HG03280 (cell line): ENCODE measurements around the gene SPPL3.

Experiments
- ATAC-seq: cut with Tn5 transposase; IDR thresholded peaks from one replicate; pipeline ENCODE4 v1.9.1; 2021; ENCODE audit warnings: mild to moderate bottlenecking, moderate library complexity; ENCODE audit not compliant: unreplicated experiment

SPPL3 gene

DNA sequence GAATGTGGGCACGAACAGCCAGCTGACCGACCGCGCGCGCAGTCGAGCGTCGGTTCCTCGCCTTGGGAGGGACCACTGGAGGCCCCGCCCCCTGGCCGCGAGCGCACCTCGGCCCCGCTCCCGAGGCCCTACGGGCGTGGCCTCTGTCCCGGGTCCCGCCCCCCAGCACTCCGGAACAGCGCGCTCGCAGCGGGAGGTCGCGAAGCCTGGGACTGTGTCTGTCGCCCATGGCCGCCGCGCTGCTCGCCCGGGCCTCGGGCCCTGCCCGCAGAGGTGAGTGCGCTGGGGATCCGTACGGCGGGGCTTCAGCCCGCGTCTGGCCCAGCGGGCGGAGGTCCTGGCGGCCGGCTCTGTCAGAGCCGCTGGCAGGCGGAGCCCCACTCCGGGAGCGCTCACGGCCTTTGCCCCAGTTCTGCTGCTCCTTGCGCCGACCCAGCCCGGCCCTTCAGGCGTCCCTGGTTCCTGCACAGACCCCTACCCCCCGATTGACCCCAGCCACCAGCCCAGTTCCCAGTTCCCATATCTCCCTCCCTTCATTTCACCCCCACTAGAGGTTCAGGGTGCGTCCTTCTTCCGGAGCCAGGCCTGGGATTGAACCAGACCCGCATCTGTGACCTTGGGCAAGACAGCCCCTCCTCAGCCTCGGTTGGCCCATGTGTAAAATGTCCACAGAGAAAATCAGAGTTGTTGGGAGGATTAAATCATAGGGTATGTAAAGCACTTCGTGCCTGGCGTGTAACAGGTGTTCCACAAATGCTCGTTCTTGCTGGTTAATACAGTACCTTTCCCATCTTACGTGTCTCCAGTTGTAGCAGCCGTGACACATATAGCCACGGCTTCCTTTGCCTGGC lies 178.3 kb downstream of the SPPL3 start, which contains the start of gene ACADS:
ACADS (plus strand) TSS at position 168 of the 851 bp plus-strand sequence; CDS start at position 228, 60 bp downstream.
- ATAC-seq: peak; percentile 98

DNA sequence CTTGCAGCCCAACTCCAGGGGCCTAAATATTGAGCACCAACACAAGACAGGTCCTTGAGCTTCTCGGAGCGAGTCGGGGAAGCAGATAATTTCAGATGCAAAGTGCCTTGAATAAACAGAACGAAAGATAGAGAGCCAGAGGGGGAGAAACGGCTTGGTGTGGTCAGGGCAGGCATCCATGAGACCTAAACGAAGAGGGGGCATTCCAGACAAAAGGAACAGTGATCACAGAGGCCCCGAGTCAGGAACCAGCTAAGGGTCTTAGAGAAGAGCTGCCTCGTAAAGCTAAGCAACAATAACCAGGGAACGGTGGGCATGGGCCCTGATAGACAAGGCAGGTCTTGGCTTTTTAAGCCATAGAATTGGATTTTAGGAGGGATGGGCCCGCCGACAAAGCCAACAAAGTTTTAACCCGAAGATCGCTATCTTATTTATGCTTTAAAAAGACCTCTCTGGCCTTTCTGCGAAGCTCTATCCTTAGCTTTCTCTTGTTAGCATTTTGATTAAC lies 179.0 kb downstream of the SPPL3 start:
- ATAC-seq: no peak

DNA sequence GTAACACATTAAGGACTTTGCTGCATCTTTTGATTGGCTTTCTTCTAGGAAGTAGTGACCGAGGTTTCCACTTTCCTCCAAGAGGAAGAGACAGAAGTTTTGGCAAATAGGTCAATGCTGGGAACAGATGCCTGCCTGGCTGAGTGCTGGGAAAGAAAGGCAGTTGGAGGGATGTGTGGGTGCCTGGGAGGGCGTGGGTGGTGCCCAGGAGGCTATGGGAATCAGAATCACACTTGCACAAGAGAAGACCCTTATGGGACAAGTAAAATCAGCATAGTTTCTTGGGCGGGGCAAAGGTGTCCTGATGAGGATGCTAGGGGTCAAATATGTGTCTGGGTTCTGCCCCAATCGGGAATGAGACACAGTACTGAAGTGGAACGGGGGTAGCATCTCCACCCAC lies 179.4 kb downstream of the SPPL3 start:
- ATAC-seq: no peak

DNA sequence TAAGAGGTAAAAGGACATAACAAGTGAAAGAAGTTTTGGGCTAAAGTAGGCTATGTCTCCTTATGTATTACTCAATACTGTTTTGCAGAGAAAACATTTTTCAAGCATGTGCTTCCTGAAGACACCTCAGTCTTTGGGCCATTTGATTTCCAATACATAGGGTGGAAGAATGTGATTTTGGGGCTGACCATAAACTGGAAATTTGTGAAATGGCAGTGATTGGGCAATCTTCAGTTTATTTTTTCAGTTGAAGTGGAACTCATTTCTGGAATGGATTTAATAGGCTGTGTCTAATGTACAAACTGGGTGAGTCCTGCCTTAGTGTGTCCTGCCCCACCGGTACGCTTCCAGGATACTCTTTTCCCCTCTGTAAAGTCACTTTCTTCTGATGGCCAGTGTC lies 181.4 kb downstream of the SPPL3 start:
- ATAC-seq: no peak

DNA sequence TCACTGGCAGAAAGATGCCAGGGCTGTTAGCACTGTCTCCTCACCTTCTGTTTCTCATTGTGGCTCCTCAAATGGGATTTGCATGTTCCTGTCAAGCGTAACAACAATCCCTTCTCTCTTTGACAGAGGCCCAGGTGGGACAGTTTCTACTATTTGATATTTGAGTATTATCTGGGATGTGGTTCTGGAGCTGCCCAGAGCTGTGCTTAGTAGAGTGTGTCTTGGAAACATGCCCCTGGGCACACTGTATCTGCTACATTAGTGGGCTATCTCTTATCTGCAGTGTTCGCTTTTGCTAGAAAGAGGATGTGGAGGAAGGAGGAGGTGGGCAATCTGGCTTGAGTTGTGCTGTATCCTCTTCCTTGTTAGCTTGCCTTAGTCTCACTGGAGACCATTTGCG lies 182.3 kb downstream of the SPPL3 start:
- ATAC-seq: no peak

DNA sequence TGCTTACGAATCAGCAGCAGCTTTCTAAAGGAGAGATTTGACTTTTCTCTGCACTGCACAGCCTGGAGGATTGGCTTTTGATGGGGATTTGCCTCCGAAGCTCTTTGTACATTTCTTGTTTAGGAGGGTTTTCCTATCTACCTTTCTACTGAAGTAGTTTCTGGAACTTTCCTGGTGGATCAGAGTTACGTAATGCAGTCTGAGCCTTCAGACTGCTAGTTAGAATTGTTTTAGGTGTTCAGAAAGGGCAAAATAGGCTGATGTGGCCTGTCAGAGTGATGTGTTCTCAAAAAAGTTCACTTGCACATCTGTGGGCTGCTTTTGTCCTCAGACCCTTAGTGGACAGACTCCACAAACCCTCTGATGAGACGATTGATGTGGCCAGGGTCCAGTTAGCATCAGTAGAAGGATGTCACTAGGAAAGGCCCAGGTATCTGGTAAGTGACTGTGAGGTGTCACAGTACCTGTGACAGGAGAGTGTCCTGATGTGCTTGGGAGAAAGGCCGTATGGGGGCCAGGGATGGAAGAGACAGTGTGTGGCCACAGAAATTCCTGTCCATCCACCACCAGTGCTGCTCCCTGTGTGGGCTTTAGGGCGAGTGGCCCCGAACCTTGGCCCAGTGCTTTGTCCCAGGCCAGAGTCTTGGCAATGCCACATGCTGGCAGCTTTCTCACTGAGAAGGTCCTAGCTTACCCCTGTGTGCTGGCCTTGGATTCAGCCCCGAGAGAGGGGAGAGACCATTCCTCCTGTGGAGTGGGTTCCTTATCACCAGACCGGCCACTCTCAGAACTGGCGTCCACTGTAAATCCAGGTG lies 183.0 kb downstream of the SPPL3 start:
- no peak for ATAC-seq

DNA sequence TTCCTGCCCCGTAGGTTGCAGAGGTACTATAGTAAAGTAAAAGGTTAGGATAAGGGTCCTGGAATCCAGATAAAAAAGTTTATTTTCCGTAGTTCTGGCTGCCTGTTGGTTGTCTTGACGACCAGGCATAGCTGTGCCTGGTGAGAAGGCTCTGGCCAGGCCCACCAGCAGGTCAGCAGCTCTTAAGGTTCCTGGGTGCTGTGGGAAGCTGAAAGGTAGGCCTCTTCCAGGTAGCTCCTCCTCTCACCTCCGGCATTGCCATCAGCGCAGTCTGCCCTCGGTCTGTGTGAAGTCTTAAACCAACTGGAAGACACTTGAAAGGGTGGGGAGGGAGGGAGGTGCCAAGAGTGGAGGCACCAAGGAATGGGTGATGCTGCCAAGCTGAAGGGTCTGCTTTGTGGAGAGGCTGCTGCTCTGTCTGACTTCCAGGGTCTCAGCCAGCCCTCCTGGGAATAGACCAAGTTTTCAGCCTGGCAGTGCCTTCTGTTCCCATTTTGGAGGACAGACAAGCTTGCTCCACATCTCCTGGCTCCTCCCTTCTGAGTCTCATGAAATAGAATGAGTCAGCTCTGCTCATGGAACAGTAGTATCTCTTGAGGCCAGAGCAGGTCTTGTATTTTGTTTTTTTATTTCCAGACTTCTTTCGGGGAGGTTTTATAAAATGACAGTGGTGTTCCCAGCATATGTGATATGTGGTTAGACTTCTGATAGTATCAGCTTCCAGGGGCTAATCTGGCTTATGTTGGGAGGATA lies 183.7 kb downstream of the SPPL3 start:
- ATAC-seq: no peak

DNA sequence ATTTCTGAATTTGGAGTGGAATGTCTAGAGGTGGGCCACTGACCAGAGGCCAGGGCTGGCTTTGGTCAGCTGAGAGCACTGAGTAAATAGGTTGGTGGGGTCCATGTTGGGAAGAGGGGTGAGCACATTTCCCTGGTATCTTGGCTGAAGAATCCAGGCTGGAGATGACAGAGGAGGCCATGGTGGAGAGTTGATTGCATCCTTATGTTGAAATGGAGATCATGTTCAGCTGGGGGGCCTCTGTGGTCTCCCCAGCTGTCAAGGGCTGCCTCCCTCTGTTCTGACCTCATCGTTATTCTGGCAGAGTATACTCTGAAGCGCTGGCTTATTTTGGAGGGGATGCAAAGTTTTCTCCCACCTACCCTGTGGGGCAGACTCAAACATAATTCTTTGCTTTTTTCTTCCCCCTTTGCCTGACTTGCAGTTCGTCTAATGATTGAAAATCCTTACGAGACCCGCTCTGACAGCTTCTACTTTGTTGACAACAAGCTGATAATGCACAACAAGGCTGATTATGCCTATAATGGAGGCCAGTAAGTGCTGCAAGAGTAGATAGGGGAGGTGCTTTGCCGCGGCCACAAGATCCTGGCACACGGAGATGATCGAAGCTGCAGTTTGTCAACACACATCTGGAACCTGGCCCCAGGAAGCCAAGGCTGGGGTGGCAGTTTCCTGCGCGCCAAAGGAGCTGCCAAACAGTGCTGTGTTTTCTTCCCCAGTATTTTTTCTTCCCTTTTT lies 184.5 kb downstream of the SPPL3 start:
- no peak for ATAC-seq

DNA sequence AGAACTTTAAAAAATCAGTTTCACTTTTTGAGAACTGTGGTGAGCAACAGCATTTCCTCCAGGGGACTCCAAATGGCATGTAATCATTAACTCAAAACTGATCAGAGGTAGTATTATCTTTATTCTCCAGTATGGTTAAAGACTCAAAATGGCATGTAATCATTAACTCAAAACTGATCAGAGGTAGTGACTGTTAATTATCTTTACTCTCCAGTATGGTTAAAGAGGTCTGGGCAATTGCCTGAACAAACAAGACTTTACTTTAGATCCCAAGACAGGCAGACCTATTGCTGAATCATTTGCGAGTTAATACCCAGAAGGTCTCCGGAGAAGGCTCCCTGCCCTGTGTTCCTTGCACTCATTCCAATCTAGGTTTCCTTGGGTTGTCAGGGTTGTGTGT lies 185.1 kb downstream of the SPPL3 start:
- ATAC-seq: no peak

DNA sequence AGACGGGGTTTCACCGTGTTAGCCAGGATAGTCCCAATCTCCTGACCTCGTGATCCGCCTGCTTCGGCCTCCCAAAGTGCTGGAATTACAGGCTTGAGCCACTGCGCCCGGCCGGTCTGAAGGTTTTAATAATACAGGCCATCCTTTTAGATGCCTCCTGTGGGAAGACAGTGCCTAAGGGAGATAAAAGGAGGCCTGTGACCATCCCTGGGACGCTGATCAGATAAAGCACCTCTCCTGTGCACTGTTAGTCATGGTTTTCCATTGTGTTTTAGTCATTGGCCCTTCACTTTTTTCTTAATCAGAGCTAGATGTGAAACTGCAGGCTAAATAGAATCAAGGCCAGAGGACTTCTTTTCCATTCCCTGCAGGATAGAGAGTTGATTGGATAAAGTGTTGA lies 186.1 kb downstream of the SPPL3 start:
- no peak for ATAC-seq

DNA sequence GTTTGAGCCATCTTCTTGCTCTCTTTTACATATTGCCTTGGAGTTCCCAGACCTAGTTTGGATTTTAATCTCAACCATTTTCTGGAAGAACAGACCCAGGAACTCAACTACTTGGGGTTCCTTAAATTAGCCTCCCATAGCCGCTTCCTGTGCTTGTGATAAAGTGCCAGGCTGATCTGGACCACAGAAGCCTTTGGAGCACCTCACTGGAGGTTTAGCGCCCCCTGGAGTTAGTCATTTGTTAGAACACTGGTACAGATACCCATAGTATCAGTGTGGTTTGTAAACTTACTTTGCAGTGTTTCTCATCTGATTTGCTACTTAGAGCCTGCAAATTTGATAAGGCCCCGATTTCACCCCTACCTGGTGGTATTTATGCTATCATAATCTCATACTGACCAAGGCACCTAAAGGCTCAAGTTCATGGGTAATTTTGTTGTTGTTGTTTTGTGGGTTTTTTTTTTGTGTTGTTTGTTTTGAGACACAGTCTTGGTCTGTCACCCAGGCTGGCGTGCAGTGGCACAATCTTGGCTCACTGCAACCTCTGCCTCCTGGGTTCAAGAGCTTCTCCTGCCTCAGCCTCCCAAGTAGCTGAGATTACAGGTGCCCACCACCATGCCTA lies 190.2 kb downstream of the SPPL3 start:
- no peak for ATAC-seq

DNA sequence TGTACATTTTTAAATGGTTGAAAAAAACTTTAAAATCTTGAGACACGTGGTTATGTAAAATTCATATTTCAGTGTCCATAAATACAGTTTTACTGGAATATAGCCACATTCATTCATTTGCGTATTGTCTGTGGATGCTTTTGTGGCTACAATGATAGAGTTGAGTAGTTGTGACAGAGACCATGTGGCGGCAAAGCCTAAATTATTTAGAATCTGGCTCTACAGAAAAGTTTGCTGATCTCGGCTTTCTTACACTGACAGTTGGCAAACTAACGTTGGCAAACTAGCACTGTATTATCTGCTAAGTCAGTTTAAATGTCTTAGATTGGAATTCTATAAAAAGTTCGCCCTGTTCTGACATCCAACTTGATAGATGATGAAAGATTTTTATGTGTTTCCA lies 191.5 kb downstream of the SPPL3 start:
- ATAC-seq: no peak
